ENCODE data around the gene NT5E.

The NT5E gene

GRCh38 chr6:85424981-85425380, 24.9 kb upstream of the NT5E start:
- no peaks in the 10 kb centered on the region for H3K9me3 ChIP-seq (ENCODE audit: control insufficient read depth, insufficient read depth, low read depth, low read length)
- CTCF ChIA-PET = no interaction called here
- POLR2A ChIA-PET = no interaction called here

GRCh38 chr6:85425997-85426396, 23.9 kb upstream of the NT5E start:
- no peaks in the 10 kb centered on the region for H3K9me3 ChIP-seq (ENCODE audit: control insufficient read depth, insufficient read depth, low read depth, low read length)
- POLR2A ChIA-PET = no interaction called here
- H3K36me3 ChIP-seq (ENCODE audit: control insufficient read depth in 2 of 2, insufficient read depth in 1 of 2, low read length in 2 of 2) = no peaks in the 10 kb centered on the region
- CTCF ChIA-PET = no interaction called here
- no peak overlapping the region for H3K27ac ChIP-seq (ENCODE audit: extremely low read depth, low read depth, low read length)
- TF ChIP-seq SETDB1 (IDR thresholded peaks at IDR 0.05; ENCODE audit: insufficient read length, low read length) = peak; percentile 57
- no peak for TF ChIP-seq EGR2 (tag by site-specific recombination; IDR thresholded peaks at IDR 0.05; ENCODE audit: low read depth)
- no peak for TF ChIP-seq ZNF350 (tag by site-specific recombination; IDR thresholded peaks at IDR 0.05)
- no peaks in the 10 kb centered on the region for H3K4me1 ChIP-seq (ENCODE audit: control insufficient read depth, insufficient read depth, low read length)
- H3K4me3 ChIP-seq (ENCODE audit: low read depth, low read length) = no peak overlapping the region

More at GRCh38 chr6:85424981-85425380, 24.9 kb upstream of the NT5E start:
- Histone ChIP-seq H3K4me1 (ENCODE audit: control insufficient read depth, insufficient read depth, low read length) (no peaks in the 10 kb centered on the region), H3K36me3 (ENCODE audit: control insufficient read depth in 2 of 2, insufficient read depth in 1 of 2, low read length in 2 of 2) (no peaks in the 10 kb centered on the region), H3K4me3 (ENCODE audit: low read depth, low read length) (no peak overlapping the region), H3K27ac (ENCODE audit: extremely low read depth, low read depth, low read length) (no peak overlapping the region)
- no peak for TF ChIP-seq SCRT1 (tag by site-specific recombination; IDR thresholded peaks at IDR 0.05; ENCODE audit: borderline replicate concordance)
- no peak for TF ChIP-seq PATZ1 (tag by site-specific recombination; IDR thresholded peaks at IDR 0.05)
- TF ChIP-seq GLIS2 (tag by site-specific recombination; IDR thresholded peaks at IDR 0.05) = no peak
- TF ChIP-seq ZNF280D (tag by site-specific recombination; IDR thresholded peaks at IDR 0.05) = no peak
- TF ChIP-seq ZNF48 (tag by site-specific recombination; IDR thresholded peaks at IDR 0.05) = no peak
- TF ChIP-seq ZNF157 (tag by site-specific recombination; IDR thresholded peaks at IDR 0.05) = no peak
- TF ChIP-seq ZNF837 (tag by site-specific recombination; IDR thresholded peaks at IDR 0.05) = no peak

GRCh38 chr6:85428486-85428885, 21.4 kb upstream of the NT5E start:
- no peak overlapping the region for H3K27ac ChIP-seq (ENCODE audit: extremely low read depth, low read depth, low read length)
- ChIA-PET POLR2A (no interaction called here), CTCF (interaction anchor here (1.5 kb wide), 1 partner anchor 54 kb away, joined by 6 read pairs; no protein-coding TSS in a partner anchor)
- H3K9me3 ChIP-seq (ENCODE audit: control insufficient read depth, insufficient read depth, low read depth, low read length) = no peaks in the 10 kb centered on the region
- no peaks in the 10 kb centered on the region for H3K4me1 ChIP-seq (ENCODE audit: control insufficient read depth, insufficient read depth, low read length)
- no peak for TF ChIP-seq ZNF473 (tag by site-specific recombination; IDR thresholded peaks at IDR 0.05)
- no peak for TF ChIP-seq ZNF37A (tag by site-specific recombination; IDR thresholded peaks at IDR 0.05)
- H3K36me3 ChIP-seq (ENCODE audit: control insufficient read depth in 2 of 2, insufficient read depth in 1 of 2, low read length in 2 of 2) = no peaks in the 10 kb centered on the region
- no peak overlapping the region for H3K4me3 ChIP-seq (ENCODE audit: low read depth, low read length)

- H3K4me3 ChIP-seq (ENCODE audit: low read depth, low read length) = no peak overlapping the region
- no peaks in the 10 kb centered on the region for H3K9me3 ChIP-seq (ENCODE audit: control insufficient read depth, insufficient read depth, low read depth, low read length)
- ChIA-PET CTCF (interaction anchor here (1.0 kb wide), 1 partner anchor 53 kb away, joined by 3 read pairs; no protein-coding TSS in a partner anchor), POLR2A (no interaction called here)
- no peaks in the 10 kb centered on the region for H3K36me3 ChIP-seq (ENCODE audit: control insufficient read depth in 2 of 2, insufficient read depth in 1 of 2, low read length in 2 of 2)
- H3K4me1 ChIP-seq (ENCODE audit: control insufficient read depth, insufficient read depth, low read length) = no peaks in the 10 kb centered on the region
- no peak overlapping the region for H3K27ac ChIP-seq (ENCODE audit: extremely low read depth, low read depth, low read length)
- no peak for TF ChIP-seq KLF7 (tag by site-specific recombination; IDR thresholded peaks at IDR 0.05; ENCODE audit: borderline replicate concordance)
- TF ChIP-seq TCF7L2 (IDR thresholded peaks at IDR 0.05; ENCODE audit: borderline replicate concordance, low read depth, low read length) = no peak
- TF ChIP-seq ZNF830 (tag by site-specific recombination; IDR thresholded peaks at IDR 0.05; ENCODE audit: low read depth) = no peak
- no peak for TF ChIP-seq ZNF704 (tag by site-specific recombination; IDR thresholded peaks at IDR 0.05)
- TF ChIP-seq ZBTB21 (tag by site-specific recombination; IDR thresholded peaks at IDR 0.05) = no peak
- no peak for TF ChIP-seq ZNF529 (tag by site-specific recombination; IDR thresholded peaks at IDR 0.05; ENCODE audit: insufficient replicate concordance)
- no peak for TF ChIP-seq ZNF37A (tag by site-specific recombination; IDR thresholded peaks at IDR 0.05)
- TF ChIP-seq OSR2 (tag by site-specific recombination; IDR thresholded peaks at IDR 0.05) = no peak
- TF ChIP-seq OVOL3 (tag by site-specific recombination; IDR thresholded peaks at IDR 0.05) = no peak
- no peak for TF ChIP-seq ZSCAN5A (tag by site-specific recombination; IDR thresholded peaks at IDR 0.05)
These were observed 20.5 kb upstream of the NT5E start for GRCh38 chr6:85429346-85429745.
